HFFc6 (cell line): ENCODE data around the gene CHCHD2. TPM values are rescaled to one million over a fixed set of nuclear protein-coding genes. Genes with fewer than 3 reads are reported as not detected.
"Not testable (repeated sequence)": the region's sequence is repeated elsewhere in the genome, so short reads cannot be mapped to it uniquely, and the experiment has no call there.

Experiments used
- DNase-seq: peaks from one replicate; pipeline ENCODE4 v3.0.0-alpha.2; 2018
- H3K27ac Mint-ChIP-seq: 2 replicates; pipeline ENCODE4 v1.8.0; 2020; ENCODE audit warnings: mild to moderate bottlenecking, mixed read lengths
- H3K27me3 Mint-ChIP-seq: 2 replicates; pipeline ENCODE4 v1.8.0; 2021; ENCODE audit warnings: mild to moderate bottlenecking, moderate library complexity, mixed read lengths; ENCODE audit not compliant: insufficient read depth
- H3K36me3 Mint-ChIP-seq: 2 replicates; pipeline ENCODE4 v1.8.0; 2021; ENCODE audit warnings: low read depth, mixed read lengths
- H3K4me1 Mint-ChIP-seq: 2 replicates; pipeline ENCODE4 v1.8.0; 2020; ENCODE audit warnings: low read depth, mixed read lengths
- H3K4me3 Mint-ChIP-seq: 2 replicates; pipeline ENCODE4 v1.8.0; 2020; ENCODE audit warnings: mild to moderate bottlenecking, moderate library complexity, mixed read lengths
- H3K9me3 Mint-ChIP-seq: 2 replicates; pipeline ENCODE4 v1.8.0; 2020; ENCODE audit warnings: mild to moderate bottlenecking, mixed read lengths
- total RNA-seq, 6 experiments: library from RNA; stranded (reverse); fragmentation: NEBNext Ultra II Directional; extraction: Animal tissue kit (Norgen Biotek cat#: 25700); gene quantifications; 2 replicates in 1 of 6; 3 replicates in 5 of 6; pipeline ENCODE4 v1.2.3, GENCODE V29; 2021
- TF ChIP-seq, protein P1 (sequence below): fragments of 200-600 bp; sonication (generic); IDR thresholded peaks from 2 replicates; pipeline ENCODE4 v1.5.0; 2021; ENCODE audit warnings: antibody characterized with exemption, mild to moderate bottlenecking

CHCHD2 gene
- total RNA-seq, 6 experiments from 2014 or later, result 386 to 430 (median 398) TPM

DNA sequence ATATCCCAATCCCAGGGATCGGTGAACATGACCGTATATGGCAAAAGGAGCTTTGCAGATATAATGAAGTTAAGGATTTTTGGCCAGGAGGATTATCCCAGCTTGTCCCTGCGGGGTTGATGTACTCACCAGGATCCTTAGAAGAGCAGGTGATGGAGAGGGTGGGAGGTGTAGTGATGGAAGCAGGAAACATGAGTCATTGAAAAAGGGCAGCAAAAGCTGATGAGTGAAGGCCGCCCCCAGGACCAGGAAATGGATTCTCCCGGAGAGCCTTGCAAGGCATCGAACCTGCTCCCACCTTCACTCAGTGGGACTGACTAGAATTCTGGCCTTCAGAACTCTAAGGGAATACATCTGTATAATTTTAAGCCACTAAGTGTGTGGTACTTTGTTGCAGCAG lies 15.2 kb upstream of the CHCHD2 start:
- no peak overlapping the region for H3K27ac Mint-ChIP-seq

DNA sequence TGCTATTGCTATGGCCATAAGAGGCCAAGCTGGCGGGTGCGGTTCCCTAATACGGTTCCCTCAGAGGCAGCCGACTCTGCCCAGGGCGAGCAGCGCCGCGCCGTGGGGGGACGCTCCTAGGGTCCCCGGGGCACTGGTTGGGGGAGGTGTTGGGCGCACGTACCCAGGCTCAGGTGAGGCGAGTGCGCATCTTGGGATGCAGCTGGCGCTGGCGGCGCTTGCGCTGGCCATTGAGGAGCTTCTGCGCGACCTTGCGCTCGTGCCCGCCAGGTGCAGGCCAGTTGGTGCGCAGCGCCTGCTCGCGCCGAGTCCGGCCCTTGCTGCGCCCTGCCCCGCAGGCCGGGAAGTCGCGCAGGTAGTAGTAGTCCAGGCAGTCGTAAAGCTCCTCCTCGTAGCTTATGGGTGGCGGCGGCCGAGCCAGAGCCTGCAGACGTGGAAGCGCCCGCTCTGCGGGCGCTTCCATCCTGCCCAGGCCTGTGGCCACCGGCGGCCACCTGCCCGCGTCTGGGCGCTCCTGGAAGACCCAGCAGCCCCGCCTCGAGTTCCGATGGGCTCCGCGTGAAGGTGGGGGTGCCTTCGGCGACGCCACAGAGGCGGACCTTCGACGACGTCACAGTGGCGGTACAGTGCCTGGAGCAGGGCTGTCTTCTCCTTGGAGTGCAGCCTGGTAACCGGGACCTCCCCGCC lies 9.7 kb upstream of the CHCHD2 start, which contains the start of gene NUPR2:
TSS of gene NUPR2 (minus strand) at position 566 of the 687 bp plus-strand sequence. CDS start at position 463, 103 bp downstream.
- Mint-ChIP-seq H3K36me3 (no peaks in the 10 kb centered on the region), H3K9me3 (no peaks in the 10 kb centered on the region), H3K27me3 (no peaks in the 10 kb centered on the region; the same call in 1 of the 2 replicates), H3K4me3 (no peak within 1 kb of the TSS), H3K27ac (no peak within 1 kb of the TSS), H3K4me1 (no peaks in the 10 kb centered on the region)
- TF ChIP-seq, protein P1, sequence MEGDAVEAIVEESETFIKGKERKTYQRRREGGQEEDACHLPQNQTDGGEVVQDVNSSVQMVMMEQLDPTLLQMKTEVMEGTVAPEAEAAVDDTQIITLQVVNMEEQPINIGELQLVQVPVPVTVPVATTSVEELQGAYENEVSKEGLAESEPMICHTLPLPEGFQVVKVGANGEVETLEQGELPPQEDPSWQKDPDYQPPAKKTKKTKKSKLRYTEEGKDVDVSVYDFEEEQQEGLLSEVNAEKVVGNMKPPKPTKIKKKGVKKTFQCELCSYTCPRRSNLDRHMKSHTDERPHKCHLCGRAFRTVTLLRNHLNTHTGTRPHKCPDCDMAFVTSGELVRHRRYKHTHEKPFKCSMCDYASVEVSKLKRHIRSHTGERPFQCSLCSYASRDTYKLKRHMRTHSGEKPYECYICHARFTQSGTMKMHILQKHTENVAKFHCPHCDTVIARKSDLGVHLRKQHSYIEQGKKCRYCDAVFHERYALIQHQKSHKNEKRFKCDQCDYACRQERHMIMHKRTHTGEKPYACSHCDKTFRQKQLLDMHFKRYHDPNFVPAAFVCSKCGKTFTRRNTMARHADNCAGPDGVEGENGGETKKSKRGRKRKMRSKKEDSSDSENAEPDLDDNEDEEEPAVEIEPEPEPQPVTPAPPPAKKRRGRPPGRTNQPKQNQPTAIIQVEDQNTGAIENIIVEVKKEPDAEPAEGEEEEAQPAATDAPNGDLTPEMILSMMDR, result no peak
- no peak for DNase-seq

More for the DNA sequence above, 15.2 kb upstream of the CHCHD2 start:
- Mint-ChIP-seq H3K4me1 (no peaks in the 10 kb centered on the region), H3K36me3 (no peaks in the 10 kb centered on the region), H3K27me3 (no peaks in the 10 kb centered on the region; the same call in none of the 2 replicates), H3K4me3 (no peak overlapping the region), H3K9me3 (no peaks in the 10 kb centered on the region)
- no peak for DNase-seq
- TF ChIP-seq, protein P1, result no peak

DNA sequence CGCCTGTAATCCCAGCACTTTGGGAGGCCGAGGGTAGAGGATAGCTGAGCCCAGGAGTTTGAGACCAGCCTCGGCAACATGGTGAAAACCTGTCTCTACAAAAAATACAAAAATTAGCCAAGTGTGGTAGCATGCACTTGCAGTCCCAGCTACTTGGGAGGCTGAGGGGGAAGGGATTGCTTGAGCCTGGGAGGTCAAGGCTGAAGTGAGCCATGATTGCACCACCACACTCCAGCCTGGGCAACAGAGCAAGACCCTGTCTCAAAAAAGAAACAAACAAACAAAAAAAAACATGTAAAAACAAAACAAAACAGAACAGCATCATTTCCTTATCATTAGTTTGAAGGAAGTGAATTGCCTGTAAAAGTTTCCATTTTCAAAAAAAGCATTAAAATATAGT lies 6.0 kb upstream of the CHCHD2 start:
- not testable (repeated sequence) for H3K27me3 Mint-ChIP-seq, H3K4me3 Mint-ChIP-seq, DNase-seq, H3K4me1 Mint-ChIP-seq, H3K36me3 Mint-ChIP-seq, H3K27ac Mint-ChIP-seq, H3K9me3 Mint-ChIP-seq

DNA sequence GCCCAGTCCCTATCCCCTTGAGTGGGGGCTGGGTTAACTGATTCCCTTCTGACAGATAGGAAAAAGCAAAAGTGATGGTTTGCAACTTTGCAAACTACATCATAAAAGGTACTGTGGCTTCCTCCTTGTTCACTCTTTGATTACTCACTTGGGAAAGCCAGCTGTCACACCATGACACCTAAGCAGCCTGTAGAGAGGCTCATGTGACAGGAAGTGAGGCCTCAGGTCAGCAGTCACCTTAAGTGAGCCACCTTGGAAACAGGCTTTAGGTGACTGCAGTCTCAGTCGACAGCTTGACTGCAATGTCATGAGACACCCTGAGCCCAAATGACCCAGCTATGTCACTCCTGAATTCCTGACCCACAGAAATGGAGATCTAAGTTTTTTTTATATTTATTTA lies 4.3 kb upstream of the CHCHD2 start:
- Mint-ChIP-seq H3K9me3 (no peaks in the 10 kb centered on the region), H3K4me3 (no peak overlapping the region), H3K4me1 (peaks cover 9% of the 10 kb centered on the region), H3K36me3 (peaks cover 6% of the 10 kb centered on the region; the same call in 1 of the 2 replicates), H3K27me3 (no peaks in the 10 kb centered on the region; the same call in none of the 2 replicates), H3K27ac (no peak overlapping the region)
- no peak for DNase-seq
- TF ChIP-seq, protein P1, result no peak

DNA sequence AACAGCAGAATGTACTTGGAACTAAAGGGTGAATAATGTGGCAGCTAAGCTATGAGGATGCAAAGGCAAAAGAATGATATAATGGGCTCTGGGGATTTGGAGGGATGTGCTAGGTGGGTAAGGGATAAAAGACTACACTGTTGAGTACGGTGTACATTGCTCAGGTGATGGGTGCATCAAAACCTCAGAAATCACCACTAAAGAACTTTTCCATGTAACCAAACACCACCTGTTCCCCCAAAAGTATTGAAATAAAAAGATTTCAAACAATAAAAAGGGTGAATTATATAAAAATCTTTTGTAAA lies 1.6 kb upstream of the CHCHD2 start:
- no peak overlapping the region for H3K4me3 Mint-ChIP-seq
- TF ChIP-seq, protein P1, result no peak
- no peaks in the 10 kb centered on the region for H3K9me3 Mint-ChIP-seq
- H3K4me1 Mint-ChIP-seq, result peaks cover 16% of the 10 kb centered on the region
- no peaks in the 10 kb centered on the region; the same call in none of the 2 replicates for H3K27me3 Mint-ChIP-seq
- H3K36me3 Mint-ChIP-seq, result peaks cover 18% of the 10 kb centered on the region
- H3K27ac Mint-ChIP-seq, result no peak overlapping the region
- DNase-seq, result no peak

DNA sequence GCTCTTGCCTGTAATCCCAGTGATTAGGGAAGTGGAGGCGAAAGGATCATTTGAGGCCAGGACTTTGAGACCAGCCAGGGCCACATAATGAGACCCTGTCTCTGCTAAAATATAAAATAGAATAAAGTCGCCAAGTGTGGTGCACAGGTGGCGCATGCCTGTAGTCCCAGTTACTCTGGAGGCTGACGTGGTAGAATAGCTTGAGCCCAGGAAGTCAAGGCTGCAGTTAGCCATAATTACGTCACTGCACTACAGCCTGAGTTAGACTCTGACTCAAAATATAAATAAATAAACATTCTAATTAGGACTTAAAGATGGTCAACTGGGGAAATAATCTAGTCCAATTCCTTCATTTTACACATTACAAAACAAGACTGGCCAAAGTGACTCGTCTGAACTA lies 768 bp downstream of the CHCHD2 start:
- Mint-ChIP-seq H3K4me1 (peaks cover 16% of the 10 kb centered on the region), H3K27me3 (no peaks in the 10 kb centered on the region; the same call in 1 of the 2 replicates), H3K27ac (peak overlapping the region; percentile 99), H3K36me3 (peaks cover 28% of the 10 kb centered on the region), H3K4me3 (peak overlapping the region; percentile 100), H3K9me3 (no peaks in the 10 kb centered on the region)
- DNase-seq, result peak; percentile 82
- TF ChIP-seq, protein P1, result peak; percentile 16; the same call in 1 of the 2 replicates

DNA sequence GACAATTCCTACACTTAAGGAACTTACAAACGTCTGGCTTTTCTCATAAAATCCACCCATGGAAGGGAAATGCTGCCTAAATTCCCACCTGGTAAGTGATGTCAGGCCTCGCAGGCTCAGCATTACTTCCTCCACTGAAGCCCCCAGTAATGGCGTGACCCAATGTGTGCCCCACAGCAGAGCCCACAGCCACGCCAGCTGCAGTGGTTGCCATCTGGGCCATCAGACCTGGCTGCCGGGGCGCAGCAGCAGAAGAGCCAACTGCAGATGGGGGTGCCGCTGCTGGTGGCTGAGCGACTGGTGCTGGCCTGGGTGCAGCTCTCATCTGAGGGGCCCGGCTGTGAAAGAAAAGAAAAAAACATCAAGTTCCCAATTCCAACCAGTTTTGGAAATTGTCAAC lies 2.1 kb downstream of the CHCHD2 start:
- peaks cover 21% of the 10 kb centered on the region for H3K4me1 Mint-ChIP-seq
- peaks cover 29% of the 10 kb centered on the region for H3K36me3 Mint-ChIP-seq
- not testable (repeated sequence) for H3K4me3 Mint-ChIP-seq, H3K27me3 Mint-ChIP-seq, H3K27ac Mint-ChIP-seq, H3K9me3 Mint-ChIP-seq, DNase-seq
